Effector memory CD4-positive, alpha-beta T cell (primary cell): ENCODE data around the gene SRSF10.
"Not testable (repeated sequence)": the region's sequence is repeated elsewhere in the genome, so short reads cannot be mapped to it uniquely, and the experiment has no call there.

Experiments used
- DNase-seq, 3 donors: peaks; one replicate each; pipeline ENCODE4 v3.0.0-alpha.2; 2020
- H3K27ac ChIP-seq: 2 replicates; pipeline ENCODE4 v1.7.0; 2013; ENCODE audit warnings: mild to moderate bottlenecking, low read length, moderate library complexity; ENCODE audit not compliant: insufficient read depth, poor library complexity, severe bottlenecking
- H3K27me3 ChIP-seq: replicated peaks from 2 replicates; pipeline ENCODE4 v1.7.0; 2013; ENCODE audit warnings: mild to moderate bottlenecking, low read length; ENCODE audit not compliant: insufficient read depth, control insufficient read depth, poor library complexity, severe bottlenecking
- H3K36me3 ChIP-seq: 2 replicates; pipeline ENCODE4 v1.7.0; 2013; ENCODE audit warnings: mild to moderate bottlenecking, low read length, moderate library complexity; ENCODE audit not compliant: control insufficient read depth, insufficient read depth
- H3K4me1 ChIP-seq: 2 replicates; pipeline ENCODE4 v1.7.0; 2013; ENCODE audit warnings: low read length, mild to moderate bottlenecking; ENCODE audit not compliant: control insufficient read depth, insufficient read depth, poor library complexity, severe bottlenecking
- H3K4me3 ChIP-seq: 2 replicates; pipeline ENCODE4 v1.7.0; 2013; ENCODE audit warnings: low read length, low read depth, mild to moderate bottlenecking; ENCODE audit not compliant: insufficient read depth, poor library complexity, severe bottlenecking
- H3K9me3 ChIP-seq: 2 replicates; pipeline ENCODE4 v1.7.0; 2013; ENCODE audit warnings: mild to moderate bottlenecking, low read length, moderate library complexity; ENCODE audit not compliant: control insufficient read depth

SRSF10 gene

GRCh38 chr1:24012878-24013277, 32.8 kb upstream of the SRSF10 start:
- H3K27me3 ChIP-seq, DNase-seq, H3K27ac ChIP-seq, H3K4me3 ChIP-seq, H3K4me1 ChIP-seq, H3K36me3 ChIP-seq, H3K9me3 ChIP-seq: not testable (repeated sequence)

- no peak for DNase-seq
- no peaks in the 10 kb centered on the region for H3K27me3 ChIP-seq
- no peaks in the 10 kb centered on the region for H3K9me3 ChIP-seq
- no peak overlapping the region for H3K27ac ChIP-seq
- H3K36me3 ChIP-seq, result no peaks in the 10 kb centered on the region
- no peaks in the 10 kb centered on the region for H3K4me1 ChIP-seq
- no peak overlapping the region for H3K4me3 ChIP-seq
These were observed 30.5 kb upstream of the SRSF10 start for GRCh38 chr1:24010650-24011049.

GRCh38 chr1:24009406-24009805, 29.3 kb upstream of the SRSF10 start:
- Histone ChIP-seq H3K4me1 (no peaks in the 10 kb centered on the region), H3K4me3 (no peak overlapping the region), H3K9me3 (no peaks in the 10 kb centered on the region), H3K36me3 (no peaks in the 10 kb centered on the region), H3K27me3 (no peaks in the 10 kb centered on the region), H3K27ac (no peak overlapping the region)
- no peak for DNase-seq

- H3K27ac ChIP-seq, H3K4me1 ChIP-seq, H3K9me3 ChIP-seq, H3K4me3 ChIP-seq, H3K36me3 ChIP-seq, DNase-seq, H3K27me3 ChIP-seq: not testable (repeated sequence)
These were observed 28.6 kb upstream of the SRSF10 start for GRCh38 chr1:24008574-24009184.

GRCh38 chr1:24007079-24007478, 27.0 kb upstream of the SRSF10 start:
- Histone ChIP-seq H3K4me1 (no peaks in the 10 kb centered on the region), H3K27me3 (no peaks in the 10 kb centered on the region)

GRCh38 chr1:24005163-24005562, 25.0 kb upstream of the SRSF10 start:
- no peaks in the 10 kb centered on the region for H3K27me3 ChIP-seq
- no peak overlapping the region for H3K27ac ChIP-seq
- H3K36me3 ChIP-seq, result no peaks in the 10 kb centered on the region
- no peaks in the 10 kb centered on the region for H3K4me1 ChIP-seq
- DNase-seq, result no peak
- H3K4me3 ChIP-seq, result no peak overlapping the region
- no peaks in the 10 kb centered on the region for H3K9me3 ChIP-seq

More at GRCh38 chr1:24007079-24007478, 27.0 kb upstream of the SRSF10 start:
- no peak overlapping the region for H3K4me3 ChIP-seq
- H3K27ac ChIP-seq, result no peak overlapping the region
- no peaks in the 10 kb centered on the region for H3K36me3 ChIP-seq
- no peak for DNase-seq
- no peaks in the 10 kb centered on the region for H3K9me3 ChIP-seq

GRCh38 chr1:24004132-24004531, 24.0 kb upstream of the SRSF10 start:
- Histone ChIP-seq H3K36me3 (no peaks in the 10 kb centered on the region), H3K4me1 (no peaks in the 10 kb centered on the region), H3K27ac (no peak overlapping the region), H3K9me3 (no peaks in the 10 kb centered on the region), H3K27me3 (no peaks in the 10 kb centered on the region), H3K4me3 (no peak overlapping the region)
- no peak for DNase-seq

- Histone ChIP-seq H3K4me3 (no peak overlapping the region), H3K9me3 (no peaks in the 10 kb centered on the region), H3K4me1 (no peaks in the 10 kb centered on the region), H3K27ac (no peak overlapping the region), H3K36me3 (no peaks in the 10 kb centered on the region), H3K27me3 (no peaks in the 10 kb centered on the region)
- DNase-seq, result no peak
These were observed 23.3 kb upstream of the SRSF10 start for GRCh38 chr1:24003331-24003972.

GRCh38 chr1:24002695-24003094, 22.6 kb upstream of the SRSF10 start:
- H3K4me1 ChIP-seq, result no peaks in the 10 kb centered on the region
- no peak overlapping the region for H3K4me3 ChIP-seq
- DNase-seq, result no peak
- no peak overlapping the region for H3K27ac ChIP-seq
- H3K27me3 ChIP-seq, result no peaks in the 10 kb centered on the region
- H3K9me3 ChIP-seq, result no peaks in the 10 kb centered on the region
- no peaks in the 10 kb centered on the region for H3K36me3 ChIP-seq

GRCh38 chr1:23999156-23999671, 19.1 kb upstream of the SRSF10 start:
- H3K36me3 ChIP-seq, result no peaks in the 10 kb centered on the region
- H3K4me1 ChIP-seq, result no peaks in the 10 kb centered on the region
- no peak overlapping the region for H3K4me3 ChIP-seq
- no peaks in the 10 kb centered on the region for H3K27me3 ChIP-seq
- DNase-seq, result no peak
- no peak overlapping the region for H3K27ac ChIP-seq
- no peaks in the 10 kb centered on the region for H3K9me3 ChIP-seq
